Measurements from ENCODE around the gene ATG7.

- TF ChIP-seq TOX (CRISPR knock-in tag; IDR thresholded peaks at IDR 0.05; ENCODE audit: borderline replicate concordance), result no peak
- no peak for TF ChIP-seq PATZ1 (CRISPR knock-in tag; IDR thresholded peaks at IDR 0.05; ENCODE audit: borderline replicate concordance)
- no peak for TF ChIP-seq ZFP30 (CRISPR knock-in tag; IDR thresholded peaks at IDR 0.05)
Observed at GRCh38 chr3:11238880-11239279, 33.3 kb upstream of the ATG7 start.
